Thymus (tissue), 11 donors: ENCODE data around the gene WDR82. TPM values are rescaled to one million over a fixed set of nuclear protein-coding genes. Genes with fewer than 3 reads are reported as not detected.
A peak's percentile ranks its signal among the peaks of the same experiment; 100 is the strongest.

Source experiments
- DNase-seq, 9 donors: peaks; one replicate each; pipeline ENCODE4 v3.0.0-alpha.2; 2013; ENCODE audit warnings: low spot score in 9 of 9, low read depth in 6 of 9, missing footprints in 1 of 9
- H3K27ac ChIP-seq, 2 donors: one replicate each; pipeline ENCODE4 v1.5.1; 2013; ENCODE audit warnings: control low read depth in 1 of 2, low read depth in 1 of 2, low read length in 1 of 2, mild to moderate bottlenecking in 1 of 2, moderate library complexity in 1 of 2
- H3K27me3 ChIP-seq, 2 donors: one replicate each; pipeline ENCODE4 v1.5.1; 2013; ENCODE audit warnings: low read length in 1 of 2; ENCODE audit not compliant: control insufficient read depth in 2 of 2, insufficient read depth in 1 of 2
- H3K36me3 ChIP-seq, 2 donors: one replicate each; pipeline ENCODE4 v1.5.1; 2013; ENCODE audit warnings: low read length in 1 of 2, mild to moderate bottlenecking in 1 of 2, moderate library complexity in 1 of 2; ENCODE audit not compliant: control insufficient read depth in 2 of 2, insufficient read depth in 2 of 2
- H3K4me1 ChIP-seq, 2 donors: one replicate each; pipeline ENCODE4 v1.5.1; 2013; ENCODE audit warnings: low read length in 2 of 2; ENCODE audit not compliant: control insufficient read depth in 2 of 2, insufficient read depth in 2 of 2
- H3K4me3 ChIP-seq, 2 donors: one replicate each; pipeline ENCODE4 v1.5.1; 2013; ENCODE audit warnings: low read length in 2 of 2, control low read depth in 1 of 2, mild to moderate bottlenecking in 1 of 2
- H3K9me3 ChIP-seq, 2 donors: one replicate each; pipeline ENCODE4 v1.5.1; 2013; ENCODE audit warnings: low read length in 1 of 2, mild to moderate bottlenecking in 1 of 2; ENCODE audit not compliant: control insufficient read depth in 2 of 2, insufficient read depth in 1 of 2
- WGBS: extraction: QIAGEN DNeasy Blood & Tissue Kit; methylation state at CpG from one replicate; pipeline ENCODE4 v1.1.7; 2013; 5-methylcytosine and 5-hydroxymethylcytosine counted together
- polyA plus RNA-seq: library from polyadenylated mRNA; stranded (reverse); fragments of 200-250 nt; gene quantifications from one replicate; pipeline ENCODE4 v1.2.3, GENCODE V29; 2013
- total RNA-seq: library from RNA; stranded (reverse); fragments of 120-200 nt; gene quantifications from one replicate; pipeline ENCODE4 v1.2.4, GENCODE V29; 2013
- donor health status: healthy.

Gene WDR82
- total and polyA plus RNA-seq, 2 donors: 47.4 to 60.5 TPM

- Histone ChIP-seq H3K4me1 (peaks cover 71 to 99% of the 10 kb centered on the region in 2 donors), H3K4me3 (peak overlapping the region in 1 of 2 donors; percentile 23), H3K36me3 (peaks cover 14 to 39% of the 10 kb centered on the region in 2 donors), H3K27me3 (no peaks in the 10 kb centered on the region), H3K9me3 (peaks cover 0 to 26% of the 10 kb centered on the region in 2 donors), H3K27ac (peak overlapping the region; percentile 77 to 87)
- WGBS: 85% methylated on average over 34 of the region's 34 CpGs
- DNase-seq: peak in 2 of 9 donors; percentile 72 to 81
Observed at GRCh38 chr3:52221563-52222318, 56.7 kb downstream of the WDR82 start.

GRCh38 chr3:52221141-52221562, 57.3 kb downstream of the WDR82 start:
- H3K4me3 ChIP-seq: no peak overlapping the region
- peak overlapping the region in 1 of 2 donors; percentile 87 for H3K27ac ChIP-seq
- H3K36me3 ChIP-seq: peaks cover 14 to 35% of the 10 kb centered on the region in 2 donors
- H3K4me1 ChIP-seq: peaks cover 69 to 99% of the 10 kb centered on the region in 2 donors
- peaks cover 0 to 21% of the 10 kb centered on the region in 2 donors for H3K9me3 ChIP-seq
- no peak for DNase-seq
- H3K27me3 ChIP-seq: no peaks in the 10 kb centered on the region
- 99% methylated on average over 27 of the region's 27 CpGs for WGBS

- peaks cover 16 to 37% of the 10 kb centered on the region in 2 donors for H3K36me3 ChIP-seq
- H3K4me1 ChIP-seq: peaks cover 63 to 92% of the 10 kb centered on the region in 2 donors
- H3K9me3 ChIP-seq: peaks cover 0 to 21% of the 10 kb centered on the region in 2 donors
- no peak overlapping the region for H3K4me3 ChIP-seq
- DNase-seq: peak; percentile 72 to 92 (median 84)
- 39% methylated on average over 9 of the region's 9 CpGs for WGBS
- peak overlapping the region in 1 of 2 donors; percentile 40 for H3K27ac ChIP-seq
- no peaks in the 10 kb centered on the region for H3K27me3 ChIP-seq
Observed at GRCh38 chr3:52220380-52221026, 57.9 kb downstream of the WDR82 start.

GRCh38 chr3:52218937-52219650, 59.4 kb downstream of the WDR82 start:
- peak overlapping the region; percentile 3 to 28 for H3K27ac ChIP-seq
- no peak overlapping the region for H3K4me3 ChIP-seq
- no peaks in the 10 kb centered on the region for H3K27me3 ChIP-seq
- 80% methylated on average over 6 of the region's 6 CpGs for WGBS
- H3K36me3 ChIP-seq: peaks cover 31 to 51% of the 10 kb centered on the region in 2 donors
- peaks cover 51 to 78% of the 10 kb centered on the region in 2 donors for H3K4me1 ChIP-seq
- no peak for DNase-seq
- H3K9me3 ChIP-seq: peaks cover 0 to 20% of the 10 kb centered on the region in 2 donors

- peak in 1 of 9 donors; percentile 68 for DNase-seq
- 37% methylated on average over 12 of the region's 12 CpGs for WGBS
- H3K27ac ChIP-seq: peak overlapping the region in 1 of 2 donors; percentile 46
- H3K27me3 ChIP-seq: no peaks in the 10 kb centered on the region
- H3K36me3 ChIP-seq: peaks cover 37 to 54% of the 10 kb centered on the region in 2 donors
- H3K9me3 ChIP-seq: peaks cover 0 to 13% of the 10 kb centered on the region in 2 donors
- H3K4me3 ChIP-seq: no peak overlapping the region
- peaks cover 44 to 72% of the 10 kb centered on the region in 2 donors for H3K4me1 ChIP-seq
Observed at GRCh38 chr3:52218454-52218853, 60.0 kb downstream of the WDR82 start.

- peaks cover 41 to 67% of the 10 kb centered on the region in 2 donors for H3K4me1 ChIP-seq
Observed at GRCh38 chr3:52218026-52218425, 60.4 kb downstream of the WDR82 start.

GRCh38 chr3:52217409-52217805, 61.0 kb downstream of the WDR82 start:
- Histone ChIP-seq H3K27ac (peak overlapping the region; percentile 57 to 67), H3K4me1 (peaks cover 36 to 61% of the 10 kb centered on the region in 2 donors), H3K9me3 (peaks cover 0 to 10% of the 10 kb centered on the region in 2 donors), H3K4me3 (no peak overlapping the region), H3K36me3 (peaks cover 40 to 54% of the 10 kb centered on the region in 2 donors), H3K27me3 (no peaks in the 10 kb centered on the region)
- no peak for DNase-seq
- 43% methylated on average over 10 of the region's 10 CpGs for WGBS

More at GRCh38 chr3:52218026-52218425, 60.4 kb downstream of the WDR82 start:
- Histone ChIP-seq H3K36me3 (peaks cover 38 to 54% of the 10 kb centered on the region in 2 donors), H3K27ac (peak overlapping the region in 1 of 2 donors; percentile 46), H3K4me3 (no peak overlapping the region), H3K27me3 (no peaks in the 10 kb centered on the region), H3K9me3 (peaks cover 0 to 12% of the 10 kb centered on the region in 2 donors)
- WGBS: 70% methylated on average over 3 of the region's 3 CpGs
- DNase-seq: no peak

- Histone ChIP-seq H3K4me1 (peaks cover 30 to 55% of the 10 kb centered on the region in 2 donors), H3K27me3 (no peaks in the 10 kb centered on the region), H3K36me3 (peaks cover 44 to 56% of the 10 kb centered on the region in 2 donors), H3K27ac (peak overlapping the region; percentile 57 to 67), H3K4me3 (no peak overlapping the region), H3K9me3 (peaks cover 0 to 4% of the 10 kb centered on the region in 2 donors)
- 39% methylated on average over 13 of the region's 13 CpGs for WGBS
- peak in 1 of 9 donors; percentile 66 for DNase-seq
Observed at GRCh38 chr3:52216585-52217408, 61.7 kb downstream of the WDR82 start.
